GM06990 (cell line): ENCODE data around the gene FXYD6.

Experiments
- DNase-seq: peaks from one replicate; pipeline ENCODE4 v3.0.0-alpha.2; 2011; ENCODE audit not compliant: insufficient read length; ENCODE audit errors: extremely low read depth
- H3K27me3 ChIP-seq: replicated peaks from 2 replicates; pipeline ENCODE4 v1.6.0; 2011; ENCODE audit warnings: low read length; ENCODE audit not compliant: control insufficient read depth, insufficient read depth
- H3K36me3 ChIP-seq: 2 replicates; pipeline ENCODE4 v1.5.1; 2011; ENCODE audit warnings: low read length; ENCODE audit not compliant: control insufficient read depth, insufficient read depth
- H3K4me3 ChIP-seq: replicated peaks from 2 replicates; pipeline ENCODE4 v1.5.1; 2011; ENCODE audit warnings: low read depth, mild to moderate bottlenecking, control low read depth, low read length
- TF ChIP-seq, protein P1 (sequence below): IDR thresholded peaks from 2 replicates; pipeline ENCODE4 v1.5.1; 2011; ENCODE audit warnings: low read length, control low read depth, mild to moderate bottlenecking, inconsistent platforms; ENCODE audit not compliant: insufficient read depth, poor library complexity, severe bottlenecking

FXYD6 gene

DNA sequence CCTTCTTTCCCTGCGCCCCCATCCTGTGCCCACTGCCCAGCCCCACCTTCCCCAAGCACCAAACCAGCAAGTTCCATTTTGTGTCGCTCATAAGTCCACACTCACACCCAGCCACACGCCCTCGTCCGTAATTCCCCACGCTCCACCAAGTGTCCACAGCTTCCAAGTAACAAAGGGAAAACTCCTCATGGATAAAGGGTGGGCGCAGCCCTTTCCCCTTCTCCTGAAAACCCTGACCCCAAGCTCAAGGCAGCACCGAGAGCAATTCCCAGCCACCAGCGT is 458 bp downstream of the FXYD6 start:
- TF ChIP-seq, protein P1, sequence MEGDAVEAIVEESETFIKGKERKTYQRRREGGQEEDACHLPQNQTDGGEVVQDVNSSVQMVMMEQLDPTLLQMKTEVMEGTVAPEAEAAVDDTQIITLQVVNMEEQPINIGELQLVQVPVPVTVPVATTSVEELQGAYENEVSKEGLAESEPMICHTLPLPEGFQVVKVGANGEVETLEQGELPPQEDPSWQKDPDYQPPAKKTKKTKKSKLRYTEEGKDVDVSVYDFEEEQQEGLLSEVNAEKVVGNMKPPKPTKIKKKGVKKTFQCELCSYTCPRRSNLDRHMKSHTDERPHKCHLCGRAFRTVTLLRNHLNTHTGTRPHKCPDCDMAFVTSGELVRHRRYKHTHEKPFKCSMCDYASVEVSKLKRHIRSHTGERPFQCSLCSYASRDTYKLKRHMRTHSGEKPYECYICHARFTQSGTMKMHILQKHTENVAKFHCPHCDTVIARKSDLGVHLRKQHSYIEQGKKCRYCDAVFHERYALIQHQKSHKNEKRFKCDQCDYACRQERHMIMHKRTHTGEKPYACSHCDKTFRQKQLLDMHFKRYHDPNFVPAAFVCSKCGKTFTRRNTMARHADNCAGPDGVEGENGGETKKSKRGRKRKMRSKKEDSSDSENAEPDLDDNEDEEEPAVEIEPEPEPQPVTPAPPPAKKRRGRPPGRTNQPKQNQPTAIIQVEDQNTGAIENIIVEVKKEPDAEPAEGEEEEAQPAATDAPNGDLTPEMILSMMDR: no peak
- H3K36me3 ChIP-seq: no peaks in the 10 kb centered on the region
- no peak for DNase-seq
- no peak overlapping the region for H3K4me3 ChIP-seq
- H3K27me3 ChIP-seq: peaks cover 8% of the 10 kb centered on the region

DNA sequence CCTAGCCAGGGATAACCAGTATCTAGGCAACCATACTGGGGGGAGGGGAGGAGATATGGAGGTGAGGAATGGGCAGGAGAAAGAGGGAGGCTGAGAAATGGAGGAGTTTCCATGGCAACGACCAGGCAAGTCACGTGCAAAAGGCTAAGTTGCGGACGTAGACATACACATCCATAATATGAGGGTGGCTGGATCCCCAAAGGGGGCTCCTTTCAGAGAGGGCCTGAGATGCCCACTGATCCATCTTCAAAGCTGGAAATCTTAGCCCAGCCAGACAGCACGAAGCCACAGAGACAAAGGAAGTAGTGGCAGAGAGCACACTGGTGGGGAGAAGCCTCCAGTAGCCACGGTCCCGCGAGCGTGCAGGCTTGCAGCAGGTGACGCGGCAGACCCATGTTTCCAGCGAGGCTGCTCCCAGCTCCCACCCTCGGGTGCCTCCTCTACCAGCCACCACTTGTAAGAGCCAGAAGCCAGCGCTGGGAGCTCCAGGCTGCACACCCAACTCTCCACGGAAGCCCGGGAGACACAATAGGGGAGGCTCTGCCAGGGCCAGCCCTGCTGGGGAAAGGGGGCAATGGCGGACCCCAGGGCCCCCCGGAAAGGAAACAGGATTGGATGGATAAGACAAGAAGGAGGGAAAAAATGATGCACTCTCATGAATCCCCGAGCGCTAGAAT is 938 bp downstream of the FXYD6 start:
- Histone ChIP-seq H3K4me3 (no peak overlapping the region), H3K36me3 (no peaks in the 10 kb centered on the region), H3K27me3 (peaks cover 8% of the 10 kb centered on the region)
- TF ChIP-seq, protein P1: no peak
- DNase-seq: no peak

DNA sequence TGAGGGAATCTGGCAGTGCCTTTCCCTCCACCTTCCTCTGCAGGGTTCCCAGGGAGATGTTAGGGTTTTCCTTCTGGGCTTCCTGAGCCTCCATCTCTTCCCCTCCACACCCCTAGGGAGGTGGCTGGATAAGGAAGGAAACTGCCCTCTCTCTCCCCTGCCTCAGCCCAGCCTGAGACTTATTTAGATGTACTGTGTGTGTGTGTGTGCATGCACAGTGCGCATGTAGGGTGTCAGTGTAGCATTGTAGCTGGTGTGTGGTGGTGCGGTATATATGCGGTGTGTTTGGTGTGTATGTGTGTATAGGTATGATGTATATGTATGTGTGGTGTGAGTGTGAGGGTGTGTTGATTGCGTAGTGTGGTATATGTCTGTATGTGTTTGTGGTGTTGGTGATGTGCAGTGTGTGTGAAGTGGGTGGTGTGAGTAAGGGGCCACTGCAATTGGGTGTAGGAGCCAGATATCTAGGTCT is 1.5 kb downstream of the FXYD6 start:
- no peak for DNase-seq
- H3K36me3 ChIP-seq: no peaks in the 10 kb centered on the region
- TF ChIP-seq, protein P1: no peak
- peaks cover 8% of the 10 kb centered on the region for H3K27me3 ChIP-seq
- no peak overlapping the region for H3K4me3 ChIP-seq

DNA sequence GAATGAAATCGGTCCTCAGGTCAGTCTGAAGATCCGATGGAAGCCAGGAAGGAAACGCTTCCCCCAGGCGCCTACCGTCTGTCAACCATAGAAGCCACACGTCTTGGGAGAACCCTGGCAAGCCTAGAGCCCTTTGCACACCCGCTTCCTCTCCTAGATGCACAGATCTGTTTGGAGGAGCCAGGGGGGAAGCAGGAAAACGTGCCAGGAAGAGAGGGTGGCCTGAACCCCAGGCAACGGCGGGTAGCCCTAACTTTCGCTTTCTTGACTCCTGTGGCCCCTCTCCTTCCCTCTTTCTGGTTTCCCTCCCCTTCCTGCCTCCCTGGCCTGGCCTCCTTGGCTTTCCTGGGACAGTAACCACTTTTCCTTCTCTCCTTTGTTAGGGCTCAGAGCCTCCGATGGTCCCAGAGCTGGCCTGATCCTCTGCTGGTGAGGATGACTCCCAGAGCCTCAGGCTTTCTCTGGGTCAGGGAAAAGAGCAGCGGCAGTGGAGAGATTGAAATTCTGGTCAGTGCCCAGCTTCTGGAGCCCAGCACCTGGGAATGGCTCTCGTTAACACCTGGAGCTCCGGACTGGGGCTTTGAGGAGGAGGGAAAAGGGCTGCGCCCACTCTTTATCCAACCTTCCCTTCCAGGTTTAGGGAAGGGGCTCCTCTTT is 2.1 kb downstream of the FXYD6 start:
- H3K4me3 ChIP-seq: no peak overlapping the region
- TF ChIP-seq, protein P1: no peak
- peaks cover 8% of the 10 kb centered on the region for H3K27me3 ChIP-seq
- no peaks in the 10 kb centered on the region for H3K36me3 ChIP-seq
- no peak for DNase-seq

DNA sequence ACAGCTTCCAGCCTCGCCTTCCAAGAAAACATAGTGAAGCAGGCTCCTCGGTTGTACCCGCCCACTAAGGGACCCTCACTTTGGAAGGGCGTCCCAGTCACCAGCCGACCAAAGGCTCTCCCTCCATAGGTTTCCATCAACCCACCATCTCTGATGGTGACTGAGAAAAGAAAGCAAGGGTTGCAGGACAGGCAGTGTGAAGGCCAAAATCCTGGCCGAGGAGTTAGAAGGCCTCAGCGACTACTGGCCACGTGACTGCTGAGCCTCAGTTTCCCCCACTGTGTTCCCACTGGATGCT is 2.7 kb downstream of the FXYD6 start:
- DNase-seq: no peak
- H3K36me3 ChIP-seq: no peaks in the 10 kb centered on the region
- H3K27me3 ChIP-seq: peaks cover 9% of the 10 kb centered on the region
- TF ChIP-seq, protein P1: no peak
- no peak overlapping the region for H3K4me3 ChIP-seq
